Measurements from ENCODE around the gene ACSF2.
"Not testable (repeated sequence)": the region's sequence is repeated elsewhere in the genome, so short reads cannot be mapped to it uniquely, and the experiment has no call there.

The ACSF2 gene

GRCh38 chr17:50465635-50466034 is 39.6 kb downstream of the ACSF2 start:
- no peak for DNase-seq

GRCh38 chr17:50466371-50467113 is 40.5 kb downstream of the ACSF2 start:
- DNase-seq: no peak

GRCh38 chr17:50467114-50467854 is 41.3 kb downstream of the ACSF2 start:
- no peak for DNase-seq

GRCh38 chr17:50467855-50468303 is 41.9 kb downstream of the ACSF2 start:
- DNase-seq: no peak

- no peak for DNase-seq
Measured at GRCh38 chr17:50468304-50469207, 42.5 kb downstream of the ACSF2 start, which contains the start of gene CHAD. TSS of gene CHAD (minus strand) at chr17:50468880. CDS start at chr17:50468813, 67 bp downstream.

- no peak for DNase-seq
Measured at GRCh38 chr17:50469208-50469605, 43.2 kb downstream of the ACSF2 start.

GRCh38 chr17:50469671-50470305 is 43.8 kb downstream of the ACSF2 start:
- no peak for DNase-seq

GRCh38 chr17:50470426-50470825 is 44.4 kb downstream of the ACSF2 start:
- no peak for DNase-seq

- DNase-seq: no peak
Measured at GRCh38 chr17:50471009-50471905, 45.2 kb downstream of the ACSF2 start.

GRCh38 chr17:50472286-50472685 is 46.3 kb downstream of the ACSF2 start:
- DNase-seq: no peak

GRCh38 chr17:50472761-50473161 is 46.7 kb downstream of the ACSF2 start:
- DNase-seq: not testable (repeated sequence)

GRCh38 chr17:50473901-50474300 is 47.9 kb downstream of the ACSF2 start:
- DNase-seq: no peak

- no peak for DNase-seq
Measured at GRCh38 chr17:50474523-50474922, 48.5 kb downstream of the ACSF2 start.

- DNase-seq: no peak
Measured at GRCh38 chr17:50475362-50475761, 49.3 kb downstream of the ACSF2 start.

- DNase-seq: not testable (repeated sequence)
Measured at GRCh38 chr17:50475775-50476544, 49.9 kb downstream of the ACSF2 start.

GRCh38 chr17:50476545-50477315 is 50.7 kb downstream of the ACSF2 start:
- no peak for DNase-seq

- DNase-seq: no peak
Measured at GRCh38 chr17:50477976-50478375, 52.0 kb downstream of the ACSF2 start.

- DNase-seq: peak; percentile 76
Measured at GRCh38 chr17:50478391-50479381, 52.7 kb downstream of the ACSF2 start, which contains the start of gene RSAD1. TSS of gene RSAD1 (plus strand) at chr17:50478860. CDS start at chr17:50478885, 25 bp downstream.

Measured in NCI-H2081 treated with DMSO at 0.1 percent for 48 hours (cell line).